GM21367 (cell line): ENCODE measurements around the gene ITGA11.
"Not testable (repeated sequence)": the region's sequence is repeated elsewhere in the genome, so short reads cannot be mapped to it uniquely, and the experiment has no call there.

Experiments used
- ATAC-seq: cut with Tn5 transposase; IDR thresholded peaks from one replicate; pipeline ENCODE4 v1.9.1; 2021; ENCODE audit not compliant: unreplicated experiment

Gene ITGA11

DNA sequence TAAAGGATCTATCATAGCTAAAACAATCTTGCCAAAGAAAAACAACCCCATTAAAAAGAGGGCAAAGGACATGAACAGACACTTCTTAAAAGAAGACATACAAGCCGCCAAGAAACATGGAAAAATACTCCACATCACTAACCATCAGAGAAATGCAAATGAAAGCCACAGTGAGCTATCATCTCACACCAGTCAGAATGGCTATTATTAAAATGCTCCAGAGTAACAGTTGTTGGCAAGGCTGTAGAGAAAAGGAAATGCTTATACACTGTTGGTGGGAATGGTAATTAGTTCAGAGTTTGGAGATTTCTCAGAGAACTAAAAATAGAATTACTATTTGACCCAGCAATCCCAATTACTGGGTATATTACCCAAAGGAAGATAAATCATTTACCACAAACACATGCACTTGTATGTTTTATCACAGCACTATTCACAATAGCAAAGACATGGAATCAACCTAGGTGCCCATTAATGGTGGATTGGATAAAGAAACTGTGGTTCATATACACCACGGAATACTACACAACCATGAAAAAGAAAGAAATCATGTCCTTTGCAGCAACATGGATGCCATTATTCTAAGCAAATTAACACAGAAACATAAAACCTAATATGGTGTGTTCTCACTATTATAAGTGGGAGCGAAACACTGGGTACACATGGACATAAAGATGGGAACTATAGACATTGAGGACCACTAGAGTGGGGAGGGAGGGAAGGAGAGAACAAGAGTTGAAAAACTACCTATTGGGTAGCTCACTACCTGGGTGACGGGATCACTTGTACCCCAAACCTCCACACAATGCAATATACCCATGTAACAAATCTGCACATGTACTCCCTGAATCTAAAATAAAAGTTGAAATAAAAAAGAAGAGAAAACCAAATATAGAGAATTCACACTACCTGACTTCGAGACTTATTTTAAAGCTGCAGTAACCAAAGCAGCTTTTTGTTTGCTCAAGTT, 32.6 kb downstream of the ITGA11 start:
- ATAC-seq, result no peak

DNA sequence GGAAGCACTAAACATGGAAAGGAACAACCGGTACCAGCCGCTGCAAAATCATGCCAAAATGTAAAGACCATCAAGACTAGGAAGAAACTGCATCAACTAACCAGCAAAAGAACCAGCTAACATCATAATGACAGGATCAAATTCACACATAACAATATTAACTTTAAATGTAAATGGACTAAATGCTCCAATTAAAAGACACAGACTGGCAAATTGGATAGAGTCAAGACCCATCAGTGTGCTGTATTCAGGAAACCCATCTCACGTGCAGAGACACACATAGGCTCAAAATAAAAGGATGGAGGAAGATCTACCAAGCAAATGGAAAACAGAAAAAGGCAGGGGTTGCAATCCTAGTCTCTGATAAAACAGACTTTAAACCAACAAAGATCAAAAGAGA, 34.0 kb downstream of the ITGA11 start:
- not testable (repeated sequence) for ATAC-seq

DNA sequence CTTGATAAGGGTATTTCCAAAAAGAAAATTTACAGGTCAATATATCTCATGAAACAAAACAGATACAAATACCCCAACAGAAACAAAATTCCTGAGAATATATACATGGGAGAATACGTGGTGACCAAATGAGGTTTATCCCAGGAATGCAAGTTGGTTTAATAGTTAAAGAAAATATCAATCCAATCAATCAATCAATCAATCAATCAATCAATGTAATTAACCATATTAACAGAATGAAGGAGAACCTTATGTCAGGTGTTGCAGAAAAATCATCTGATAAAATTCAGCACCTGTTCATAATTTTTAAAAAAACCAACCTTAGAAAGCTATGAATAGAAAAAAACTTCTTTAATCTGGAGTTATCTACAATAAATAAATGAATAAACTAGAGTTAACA, 35.9 kb downstream of the ITGA11 start:
- ATAC-seq, result no peak

DNA sequence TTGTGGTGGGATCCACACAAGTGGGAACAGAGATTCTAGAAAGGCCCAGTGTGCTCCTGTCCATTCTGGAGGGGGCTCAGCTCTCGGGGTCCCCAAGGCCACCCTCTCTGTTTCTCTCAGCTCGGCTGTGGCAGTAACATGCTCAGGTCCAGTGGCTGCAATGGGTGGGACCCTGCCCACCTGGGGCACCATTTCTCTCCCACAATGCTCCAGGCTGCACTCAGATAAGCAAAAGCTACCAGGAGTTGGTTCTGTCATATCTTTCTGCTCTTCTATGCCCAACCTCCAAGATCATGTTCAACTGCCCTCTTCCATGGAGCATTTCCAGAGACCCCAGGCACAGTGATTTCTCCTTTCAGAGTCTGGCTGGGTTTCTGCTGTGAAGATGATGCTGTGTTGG, 40.8 kb downstream of the ITGA11 start:
- no peak for ATAC-seq

DNA sequence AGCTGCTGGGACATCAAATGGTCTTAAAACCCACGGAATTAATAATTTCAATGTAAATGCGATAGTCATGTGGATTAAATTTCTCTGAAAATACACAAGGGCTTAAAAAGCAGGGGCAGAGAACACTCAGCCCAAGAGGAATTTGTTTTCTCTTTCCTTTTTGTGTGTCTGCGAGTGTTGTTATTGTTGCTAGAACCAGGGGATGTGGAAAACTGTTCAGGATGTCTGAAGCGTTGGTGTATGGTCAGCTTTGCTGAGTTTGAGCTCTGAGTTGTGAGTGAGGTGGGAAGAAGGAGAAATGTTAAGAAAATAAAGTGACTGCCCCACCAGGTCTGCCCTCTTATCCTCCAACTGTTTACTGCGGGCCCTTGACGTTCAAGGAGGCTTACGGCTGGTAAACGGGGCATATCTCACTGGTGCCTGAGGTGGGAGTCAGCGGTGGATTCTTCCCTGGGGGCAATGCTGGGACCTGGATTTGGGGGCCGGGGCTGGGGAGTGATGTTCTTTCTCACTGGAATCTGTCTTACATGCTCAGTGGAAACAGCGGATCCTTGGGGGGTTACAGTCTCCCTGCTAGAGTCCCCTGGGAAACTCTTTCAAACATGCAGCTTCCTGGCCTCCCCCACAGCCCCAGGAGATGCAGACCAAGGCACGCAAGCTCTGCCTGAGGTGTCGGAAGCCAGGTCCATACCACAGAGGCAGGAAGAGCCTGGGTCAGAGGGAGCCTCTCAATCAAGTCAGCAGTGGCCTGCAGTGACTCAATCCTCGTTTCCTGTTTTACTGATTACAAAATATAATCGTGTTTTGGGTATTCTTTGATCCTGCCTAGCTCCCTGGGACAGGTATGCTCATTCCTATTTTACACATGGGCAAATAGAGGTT, 41.8 kb downstream of the ITGA11 start:
- ATAC-seq, result no peak

DNA sequence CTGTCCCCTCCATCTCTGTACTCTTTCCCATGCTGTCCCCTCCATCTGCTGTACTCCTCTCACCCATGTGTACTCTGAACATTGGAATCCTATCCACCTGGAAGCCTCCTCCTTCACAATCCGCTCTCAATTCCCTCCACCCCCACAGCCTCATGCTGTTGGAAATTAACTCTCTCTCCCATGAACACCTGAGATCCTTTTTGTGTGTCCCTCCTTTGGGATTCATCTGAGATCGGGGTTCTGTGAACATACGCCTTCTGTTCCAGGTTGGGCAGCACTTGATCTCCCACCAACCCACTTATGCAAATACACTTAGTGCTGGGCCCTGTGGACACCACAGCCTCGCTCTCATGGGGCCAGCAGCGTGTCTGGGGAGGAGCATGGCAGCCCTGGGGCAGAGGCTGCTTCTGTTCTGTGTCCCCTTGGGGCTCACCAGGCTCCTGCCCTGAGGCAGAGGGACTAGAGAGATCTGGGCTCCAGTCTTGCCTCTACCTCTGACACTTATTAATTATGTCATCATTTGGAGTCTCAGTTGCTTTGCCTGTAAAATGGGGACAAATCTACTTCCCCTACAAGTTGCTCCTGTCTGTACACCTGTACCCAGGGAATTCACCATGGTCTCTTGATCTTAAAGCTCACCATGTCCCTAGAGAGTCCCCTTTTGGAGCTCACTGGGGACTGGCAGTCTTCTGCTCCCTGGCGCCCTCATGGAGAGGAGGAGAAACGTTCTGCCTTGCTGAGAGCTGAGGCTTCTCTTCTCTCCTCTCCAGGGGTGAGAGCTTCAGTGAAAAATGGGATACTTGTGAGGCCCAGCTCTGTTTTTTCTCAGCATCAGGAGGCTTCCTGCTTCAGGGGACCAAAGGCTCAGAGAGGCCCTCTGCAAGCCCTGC, 42.7 kb downstream of the ITGA11 start:
- ATAC-seq, result no peak

DNA sequence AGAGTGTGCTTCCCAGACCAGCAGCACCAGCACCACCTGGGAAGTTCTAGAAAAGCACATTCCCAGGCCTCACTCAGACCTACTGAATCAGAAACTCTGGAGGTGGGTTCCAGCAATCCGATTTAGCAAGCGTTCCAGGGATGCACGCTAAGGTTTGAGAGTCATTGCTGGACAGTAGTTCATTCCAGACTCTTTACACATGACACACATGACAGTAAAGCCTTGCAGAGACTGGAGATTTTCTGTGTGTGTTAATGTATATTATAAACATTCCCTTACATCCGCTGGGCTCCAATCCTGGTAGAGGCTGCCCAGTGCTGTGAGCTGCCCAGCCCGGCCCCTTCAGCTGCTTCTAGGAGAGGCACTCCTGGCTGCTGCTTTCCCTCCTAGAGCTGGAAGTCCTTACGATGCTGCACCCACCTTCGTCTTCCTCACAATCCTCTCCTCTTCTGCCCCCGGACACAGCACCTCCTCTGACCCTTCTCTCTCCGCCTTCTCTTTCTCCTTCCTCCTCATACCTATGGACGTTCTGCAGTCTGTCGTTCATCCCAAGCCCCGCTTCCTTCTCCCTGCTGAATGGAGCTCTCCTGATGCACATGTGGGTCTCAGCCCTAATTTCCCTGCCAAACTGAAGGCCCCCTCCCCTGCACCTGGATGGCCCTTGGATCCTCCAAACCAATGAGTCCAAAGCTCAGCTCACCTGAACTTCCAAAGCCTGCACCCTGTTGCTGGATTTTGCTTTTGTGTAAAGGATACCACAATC, 44.4 kb downstream of the ITGA11 start:
- ATAC-seq, result no peak

DNA sequence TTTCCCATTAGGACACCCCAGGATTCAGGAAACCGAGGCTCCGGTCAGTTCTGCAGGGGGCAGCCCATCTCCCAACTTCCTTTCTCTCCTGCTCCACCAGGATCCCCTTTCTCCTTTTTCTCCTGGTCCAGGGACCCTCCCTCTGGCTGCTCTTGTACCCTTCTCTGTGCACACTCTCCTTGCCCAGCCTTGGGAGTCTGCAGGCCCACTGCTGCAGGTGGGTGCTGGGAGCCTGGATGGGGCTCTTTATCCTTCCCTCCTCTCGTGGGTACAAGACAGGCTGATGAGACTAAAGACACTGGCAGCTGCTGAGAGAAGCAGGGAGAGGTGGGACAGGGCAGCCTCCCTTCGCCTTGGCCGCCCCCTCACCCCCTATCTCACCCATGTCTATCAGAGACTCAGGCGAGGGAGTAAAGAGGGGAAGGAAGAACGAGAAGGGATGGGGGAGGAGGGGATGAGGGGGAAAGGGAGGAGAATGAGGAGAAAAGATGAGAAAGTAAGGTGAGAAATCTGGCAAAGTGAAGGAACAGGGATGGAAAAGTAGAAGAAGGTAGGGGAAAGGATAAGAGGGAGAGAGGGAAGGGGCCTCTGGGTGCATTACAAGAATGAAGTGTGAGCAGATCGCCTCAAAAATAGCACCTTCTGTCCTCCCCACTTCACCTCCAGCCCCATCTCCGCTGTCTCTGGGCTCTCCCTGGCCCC, 45.2 kb downstream of the ITGA11 start:
- no peak for ATAC-seq

DNA sequence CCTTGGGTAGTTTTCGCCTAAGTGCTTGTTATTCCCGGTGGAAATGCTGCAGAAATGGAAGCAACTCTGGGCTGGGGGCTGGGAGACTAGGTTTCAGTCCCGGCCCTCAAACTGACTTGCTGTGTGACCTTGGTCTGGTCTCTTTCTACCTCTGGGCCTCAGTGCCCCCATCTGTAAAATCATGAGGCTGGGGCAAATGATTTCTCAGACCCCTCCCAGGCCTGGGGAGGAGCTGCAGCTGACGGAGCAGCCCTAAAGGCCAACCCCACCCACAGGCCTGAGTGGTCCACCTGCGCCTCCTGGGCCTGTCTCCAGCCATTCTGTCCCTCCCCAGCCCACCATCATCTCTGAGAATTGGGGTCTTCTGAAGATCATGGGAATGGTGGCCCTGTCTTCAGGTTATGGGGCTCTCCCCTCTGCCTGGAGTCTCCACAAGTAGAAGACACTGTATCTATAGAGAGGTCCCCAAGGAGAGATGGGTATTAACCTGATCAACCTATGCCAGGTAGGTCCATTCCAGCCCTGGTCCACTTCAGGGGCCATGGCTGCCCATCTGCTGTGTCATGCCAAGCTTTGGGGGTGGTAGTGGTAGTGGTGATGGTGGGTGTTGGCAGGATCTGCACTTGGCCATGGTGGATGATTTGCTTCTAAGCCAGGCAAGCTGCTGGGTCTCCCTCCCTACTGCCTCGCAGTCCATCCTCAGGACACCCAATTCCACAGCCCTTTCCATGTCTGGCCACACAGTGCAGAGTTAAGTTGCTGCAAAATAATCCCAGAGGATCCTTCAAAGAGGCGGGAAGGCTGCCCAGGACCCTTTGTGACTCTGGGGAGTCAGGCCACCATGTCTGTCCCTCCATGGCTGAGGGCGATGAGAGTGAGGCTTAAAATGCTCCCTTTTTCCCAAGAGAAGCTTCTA, 46.0 kb downstream of the ITGA11 start:
- no peak for ATAC-seq

DNA sequence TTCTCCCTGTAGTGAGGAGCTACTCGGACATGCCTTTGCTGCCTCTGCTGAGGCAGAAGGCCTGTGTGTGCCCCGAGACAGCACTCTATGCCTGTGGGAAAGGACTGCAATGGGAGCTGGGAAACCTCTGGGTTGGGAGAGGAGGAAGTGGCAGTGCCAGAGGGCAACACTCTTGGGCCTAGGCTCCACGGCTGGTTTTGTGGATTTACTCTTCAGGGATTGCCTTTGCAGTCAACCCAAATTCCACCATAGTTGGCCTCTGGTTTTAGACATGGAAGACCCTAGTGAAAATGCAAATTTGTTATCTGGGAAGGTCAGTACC, 46.8 kb downstream of the ITGA11 start:
- no peak for ATAC-seq

DNA sequence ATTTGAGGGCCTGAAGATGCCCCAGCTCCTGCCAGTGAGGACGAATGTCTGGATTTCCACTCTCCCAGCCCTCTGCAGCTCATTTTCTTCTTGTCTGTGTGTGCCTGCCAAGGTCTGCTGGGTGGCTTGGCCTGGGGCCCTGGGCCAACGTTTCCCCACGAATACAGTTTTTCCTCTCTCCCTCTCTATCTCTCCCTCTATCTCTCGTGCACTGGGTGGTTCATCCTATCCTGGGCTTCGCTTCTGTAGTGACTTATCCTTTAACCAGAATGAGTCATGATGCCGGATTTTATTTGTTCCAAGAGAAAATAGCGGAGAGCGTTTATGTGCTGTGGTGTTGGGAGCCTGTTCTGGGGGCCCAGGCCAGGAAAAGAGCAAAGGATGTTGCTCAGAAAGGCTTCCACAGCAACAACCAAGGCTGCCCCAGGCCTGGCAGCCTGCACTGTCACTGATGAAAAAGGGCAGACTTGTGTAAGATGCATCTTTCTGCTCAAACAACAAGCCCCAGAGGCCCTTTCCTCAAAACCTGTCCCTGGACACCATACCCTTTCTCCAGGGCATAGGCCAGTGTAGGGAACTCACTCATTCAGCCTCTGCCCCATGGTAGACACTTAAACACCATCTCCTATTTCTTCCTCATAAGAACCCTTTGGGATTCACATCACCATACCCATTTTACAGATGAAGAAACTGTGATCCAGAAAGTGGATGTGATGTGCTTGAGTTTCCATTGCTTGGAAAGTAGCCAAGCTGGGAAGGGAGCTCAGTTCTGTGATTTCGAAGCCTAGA, 47.3 kb downstream of the ITGA11 start:
- ATAC-seq, result no peak

DNA sequence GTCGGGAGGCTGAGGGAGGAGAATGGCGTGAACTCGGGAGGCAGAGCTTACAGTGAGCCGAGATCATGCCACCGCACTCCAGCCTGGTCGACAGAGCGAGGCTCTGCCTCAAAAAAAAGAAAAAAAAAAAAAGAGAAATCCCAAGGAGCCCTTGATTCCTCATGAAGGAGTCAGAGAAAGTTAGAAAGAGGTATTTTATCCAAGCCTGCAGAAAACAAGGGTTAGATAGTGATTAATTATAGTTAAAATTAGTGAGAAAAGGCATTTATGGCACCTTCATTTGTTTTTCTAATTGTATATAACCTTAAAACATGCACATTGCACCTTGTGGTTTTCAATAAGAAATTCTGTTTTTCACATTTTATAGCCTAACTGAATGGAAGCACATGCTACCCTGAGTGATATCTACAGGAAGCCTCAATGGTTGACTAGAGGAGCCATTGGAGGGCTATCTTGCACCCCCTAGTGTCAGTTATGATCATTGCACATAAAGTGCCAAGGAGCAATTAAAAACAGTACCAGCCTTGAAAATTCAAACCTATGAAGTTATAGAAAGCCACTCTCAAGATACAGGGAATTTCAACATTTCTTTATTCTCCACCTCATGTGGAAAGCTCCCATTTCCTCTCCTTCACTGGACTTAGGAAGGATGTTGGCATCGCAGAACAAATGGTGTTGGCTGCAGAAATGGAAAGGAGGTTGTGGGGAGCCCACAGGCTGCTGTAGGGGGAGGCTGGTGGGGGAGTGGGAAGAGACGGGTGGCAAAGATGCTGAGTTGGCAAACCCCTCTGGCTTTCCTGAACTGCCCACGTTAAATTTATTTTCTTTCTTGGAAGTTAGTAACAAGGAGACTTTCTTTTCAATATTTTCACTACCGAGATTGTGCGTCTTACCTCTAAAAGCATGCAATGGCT, 48.5 kb downstream of the ITGA11 start:
- ATAC-seq, result no peak

DNA sequence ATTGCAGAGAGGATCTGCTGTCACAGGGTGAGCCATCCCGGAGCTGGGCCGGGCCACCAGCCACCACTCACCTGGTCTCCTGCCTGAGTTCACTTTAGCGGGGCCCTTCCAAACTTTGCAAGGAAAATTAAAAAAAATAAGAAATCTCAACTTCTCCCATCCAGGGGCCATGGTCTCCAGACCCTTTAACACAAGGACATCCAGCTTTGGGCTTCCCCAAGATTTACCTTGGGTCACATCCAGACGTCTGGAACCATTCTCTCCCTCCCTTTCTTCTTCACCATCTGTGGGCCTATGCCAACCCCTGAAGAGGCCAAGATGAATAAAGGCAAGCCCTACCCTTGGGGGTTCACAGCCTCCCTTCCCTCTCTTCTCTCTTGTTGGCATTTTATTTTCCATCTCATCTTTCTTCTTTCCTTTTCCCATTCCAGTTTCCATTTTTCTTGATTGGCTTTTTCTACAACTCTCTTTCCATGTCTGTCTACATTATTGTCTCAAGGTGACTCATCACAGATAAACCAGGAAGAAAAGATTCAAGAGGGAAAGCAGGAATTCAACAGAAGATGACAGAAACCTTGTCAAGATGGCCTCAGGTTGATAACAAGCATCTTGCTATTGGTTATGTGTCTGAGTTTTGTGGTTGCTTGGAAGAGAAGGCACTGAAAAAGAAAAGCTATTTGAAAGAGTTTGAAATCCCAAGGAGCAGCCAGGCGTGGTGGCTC, 49.5 kb downstream of the ITGA11 start:
- no peak for ATAC-seq

DNA sequence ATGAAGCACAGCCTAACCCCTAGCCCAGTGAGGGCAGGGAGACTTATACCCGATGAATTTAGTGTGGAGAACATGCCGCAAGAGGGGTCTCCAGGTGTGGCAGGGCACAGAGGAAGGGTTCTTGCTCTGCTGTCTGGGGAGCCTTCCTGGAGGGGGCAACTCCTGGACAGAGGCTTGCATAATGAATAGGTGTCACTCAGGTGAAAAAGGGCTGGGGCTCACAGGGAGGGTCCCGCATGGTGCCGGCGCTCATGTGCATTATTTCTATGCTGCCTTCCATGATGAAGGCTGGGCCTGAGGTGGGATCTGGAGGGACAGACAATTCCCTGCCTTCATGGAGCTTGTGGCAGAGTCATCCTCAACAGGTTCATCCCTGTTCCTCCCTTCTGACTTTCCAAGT, 51.5 kb downstream of the ITGA11 start:
- ATAC-seq, result no peak

DNA sequence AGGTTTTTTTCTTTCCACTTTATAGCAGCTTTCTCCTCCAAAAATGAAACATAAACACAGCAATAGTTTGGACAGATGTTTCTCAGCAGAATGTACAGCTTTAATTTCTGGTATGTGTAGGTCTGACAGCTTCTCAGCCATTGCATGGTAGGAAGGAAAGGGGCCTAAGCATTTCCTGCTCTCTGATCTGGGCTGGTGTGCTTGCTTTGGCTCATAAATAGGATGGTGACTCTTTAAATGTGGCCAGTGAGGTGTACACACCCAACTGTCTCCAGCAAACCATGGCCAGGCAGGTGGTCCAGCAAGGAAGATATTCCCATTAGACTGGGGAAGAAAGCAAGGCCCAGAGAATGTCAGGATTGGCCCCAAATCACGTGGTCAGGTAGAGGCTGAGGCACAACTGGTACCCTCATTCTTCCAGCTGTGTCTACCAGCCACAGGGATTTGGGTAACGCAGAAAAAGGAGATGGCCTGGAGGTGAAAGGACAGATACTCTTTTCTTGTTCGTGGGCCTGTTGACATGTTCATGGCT, 52.1 kb downstream of the ITGA11 start:
- ATAC-seq, result no peak
